Measurements from ENCODE around the gene TSPAN17. TPM values are rescaled to one million over a fixed set of nuclear protein-coding genes. Genes with fewer than 3 reads are reported as not detected.

TSPAN17 gene
- total and polyA plus RNA-seq, 11 donors = 15.4 to 59.3 (median 30.9) TPM

- Histone ChIP-seq H3K4me3 (no peak overlapping the region), H3K27me3 (peaks cover 0 to 54% (median 16%) of the 10 kb centered on the region in 9 donors), H3K4me1 (no peaks in the 10 kb centered on the region), H3K27ac (no peak overlapping the region), H3K36me3 (no peaks in the 10 kb centered on the region), H3K9me3 (no peaks in the 10 kb centered on the region)
- intact Hi-C loops (cut with DNase I) = no loop called here
- TF ChIP-seq CTCF (IDR thresholded peaks at IDR 0.05) = no peak
- TF ChIP-seq POLR2A (IDR thresholded peaks at IDR 0.05) = no peak
- ATAC-seq = no peak
- no peak for DNase-seq
- WGBS, 4 donors = 52 to 76% (median 66%) methylated on average over 7 to 12 of the region's 12 CpGs
These were observed 57.5 kb downstream of the TSPAN17 start for GRCh38 chr5:176704817-176705216.

Small RNA genes within 50 kb of the gene (microRNA-seq; reads per million reads assigned to microRNA genes)
- gene MIR4281 = 0 reads per million in 4 donors

Other genes starting within 250 kb of the TSPAN17 start
- gene CLTB, start 230.9 kb upstream of the TSPAN17 start, total RNA-seq = 100 to 1,000 TPM; 185 to 401 (median 231) TPM
- gene CLTB, start 230.9 kb upstream of the TSPAN17 start, polyA plus RNA-seq = 100 to 1,000 TPM; 461 to 464 TPM
- 10 to 100 TPM; 11.6 to 20.8 (median 13.6) TPM for gene FAF2, start 199.1 kb upstream of the TSPAN17 start, total RNA-seq
- gene FAF2, start 199.1 kb upstream of the TSPAN17 start, polyA plus RNA-seq = 10 to 100 TPM in 1 of 2 donors, 1 to 10 TPM in 1; 6.6 to 15.0 TPM
- gene RNF44, start 110.1 kb upstream of the TSPAN17 start, total RNA-seq = 10 to 100 TPM in 8 of 9 donors, 1 to 10 TPM in 1; 9.2 to 35.7 (median 21.0) TPM
- 10 to 100 TPM; 14.4 to 14.8 TPM for gene RNF44, start 110.1 kb upstream of the TSPAN17 start, polyA plus RNA-seq
- gene CDHR2, start 98.1 kb upstream of the TSPAN17 start, total RNA-seq = under 1 TPM in 4 of 9 donors, not detected in 5; 0.08 to 0.67 (median 0.40) TPM
- gene CDHR2, start 98.1 kb upstream of the TSPAN17 start, polyA plus RNA-seq = under 1 TPM in 1 of 2 donors, not detected in 1; 0.07 TPM
- gene GPRIN1, start 37.3 kb upstream of the TSPAN17 start, total RNA-seq = 1 to 10 TPM in 1 of 9 donors, under 1 TPM in 8; 0.25 to 1.9 (median 0.48) TPM
- gene GPRIN1, start 37.3 kb upstream of the TSPAN17 start, polyA plus RNA-seq = under 1 TPM; 0.15 to 0.36 TPM
- under 1 TPM in 1 of 9 donors, not detected in 8; 0.23 TPM for gene SNCB, start 16.9 kb upstream of the TSPAN17 start, total RNA-seq
- not detected for gene SNCB, start 16.9 kb upstream of the TSPAN17 start, polyA plus RNA-seq
- not detected for gene EIF4E1B, start 16.8 kb upstream of the TSPAN17 start, total RNA-seq
- gene EIF4E1B, start 16.8 kb upstream of the TSPAN17 start, polyA plus RNA-seq = not detected
- under 1 TPM in 4 of 9 donors, not detected in 5; 0.09 to 0.43 (median 0.20) TPM for gene UNC5A, start 163.1 kb downstream of the TSPAN17 start, total RNA-seq
- gene UNC5A, start 163.1 kb downstream of the TSPAN17 start, polyA plus RNA-seq = not detected